Endometrial microvascular endothelial cells (primary cell): ENCODE data around the gene KIF14. TPM values are rescaled to one million over a fixed set of nuclear protein-coding genes. Genes with fewer than 3 reads are reported as not detected.
"Not testable (repeated sequence)": the region's sequence is repeated elsewhere in the genome, so short reads cannot be mapped to it uniquely, and the experiment has no call there.

Experiments
- in situ Hi-C: cut with HindIII; loops from 2 replicates; pipeline ENCODE4 v1.10.0; 2017; ENCODE audit warnings: low sequenced_read_pairs, low pct_unique_long_range_greater_than_20kb; ENCODE audit errors: inconsistent ontology term
- total RNA-seq: library from RNA; depleted of rRNA; stranded (reverse); fragments of >200 nt; gene quantifications from one replicate; pipeline ENCODE4 v1.2.3, GENCODE V29; 2015; ENCODE audit errors: inconsistent ontology term

KIF14 gene
- total RNA-seq, 1 donor from 2014 or later: 11.4 TPM

- in situ Hi-C loops: no loop called here
These were observed 58.7 kb downstream of the KIF14 start for GRCh38 chr1:200561856-200562214.

GRCh38 chr1:200558866-200559459, 61.6 kb downstream of the KIF14 start:
- in situ Hi-C loops: no loop called here

- in situ Hi-C loops: no loop called here
These were observed 64.5 kb downstream of the KIF14 start for GRCh38 chr1:200556002-200556401.

GRCh38 chr1:200552737-200553136, 67.8 kb downstream of the KIF14 start:
- in situ Hi-C loops: not testable (repeated sequence)

- in situ Hi-C loops: no loop called here
These were observed 70.2 kb downstream of the KIF14 start for GRCh38 chr1:200550367-200550766.

GRCh38 chr1:200547386-200547785, 73.2 kb downstream of the KIF14 start:
- in situ Hi-C loops: no loop called here

GRCh38 chr1:200546577-200546976, 74.0 kb downstream of the KIF14 start:
- in situ Hi-C loops: no loop called here

- in situ Hi-C loops: no loop called here
These were observed 78.4 kb downstream of the KIF14 start for GRCh38 chr1:200542162-200542561.

- in situ Hi-C loops: no loop called here
These were observed 80.3 kb downstream of the KIF14 start for GRCh38 chr1:200540281-200540680.

- in situ Hi-C loops: no loop called here
These were observed 82.4 kb downstream of the KIF14 start for GRCh38 chr1:200538179-200538578.

GRCh38 chr1:200535605-200536004, 84.9 kb downstream of the KIF14 start:
- in situ Hi-C loops: no loop called here

GRCh38 chr1:200530623-200531261, 89.8 kb downstream of the KIF14 start:
- in situ Hi-C loops: no loop called here

- in situ Hi-C loops: no loop called here
These were observed 91.5 kb downstream of the KIF14 start for GRCh38 chr1:200528858-200529606.

GRCh38 chr1:200527670-200528069, 92.9 kb downstream of the KIF14 start:
- in situ Hi-C loops: no loop called here

GRCh38 chr1:200526709-200527612, 93.6 kb downstream of the KIF14 start:
- in situ Hi-C loops: no loop called here

- in situ Hi-C loops: no loop called here
These were observed 95.2 kb downstream of the KIF14 start for GRCh38 chr1:200525090-200525987.

- in situ Hi-C loops: not testable (repeated sequence)
These were observed 96.0 kb downstream of the KIF14 start for GRCh38 chr1:200524551-200524950.

- in situ Hi-C loops: no loop called here
These were observed 96.5 kb downstream of the KIF14 start for GRCh38 chr1:200524092-200524491.
